GM12891 (cell line): Measurements from ENCODE around the gene DAAM1.

Experiments used
- POLR2A ChIP-seq: IDR thresholded peaks from 2 replicates; pipeline ENCODE4 v1.6.1; 2011; ENCODE audit warnings: low read depth, low read length, control low read depth
- TAF1 ChIP-seq: IDR thresholded peaks from 2 replicates; pipeline ENCODE4 v1.6.1; 2011; ENCODE audit warnings: low read depth, low read length, control low read depth

- TF ChIP-seq POLR2A (no peak), TAF1 (no peak)
These were observed 26.9 kb downstream of the DAAM1 start for GRCh38 chr14:59215322-59215721.
